H1 (cell line): ENCODE measurements around the gene MSH4. TPM values are rescaled to one million over a fixed set of nuclear protein-coding genes. Genes with fewer than 3 reads are reported as not detected.

Experiments used
- CTCF ChIA-PET: fragments of 300-600 bp; sonication (Branson Sonifier 250); formaldehyde crosslinking; loops from one replicate; lab custom pipeline; 2021; ENCODE audit not compliant: partially characterized antibody; lab: Charles Lee
- POLR2A ChIA-PET: fragments of 300-600 bp; sonication (Branson Sonifier 250); formaldehyde crosslinking; loops from one replicate; lab custom pipeline; 2021; ENCODE audit warnings: inconsistent platforms; ENCODE audit not compliant: partially characterized antibody; lab: Charles Lee
- DNase-seq, 2 experiments: peaks; one replicate each; pipeline versions ENCODE4 v3.0.0 to v3.0.0-alpha.2; 2010 to 2022; ENCODE audit warnings: low spot score in 2 of 2, low read depth in 1 of 2, mixed read lengths in 1 of 2
- FAIRE-seq: peaks from 2 replicates; lab custom pipeline; 2011; peaks lifted over from hg19 to GRCh38; lab: Jason Lieb, UNC
- H2AFZ ChIP-seq: 2 replicates; pipeline ENCODE4 v1.8.1; 2012; ENCODE audit warnings: low read length, inconsistent platforms
- H2AK5ac ChIP-seq: 2 replicates; pipeline ENCODE4 v1.6.1; 2013; ENCODE audit warnings: low read depth, low read length
- H2BK120ac ChIP-seq: replicated peaks from 2 replicates; pipeline ENCODE3; 2013; ENCODE audit warnings: low read depth, low read length, inconsistent platforms
- H2BK12ac ChIP-seq: 2 replicates; pipeline ENCODE4 v1.6.1; 2013; ENCODE audit warnings: low read depth, low read length
- H2BK15ac ChIP-seq: 2 replicates; pipeline ENCODE4 v1.6.1; 2013; ENCODE audit warnings: low read length
- H2BK20ac ChIP-seq: 2 replicates; pipeline ENCODE4 v1.6.1; 2013; ENCODE audit warnings: low read length
- H2BK5ac ChIP-seq: 2 replicates; pipeline ENCODE4 v1.6.1; 2013; ENCODE audit warnings: low read depth, low read length
- H3K14ac ChIP-seq: 2 replicates; pipeline ENCODE4 v1.6.1; 2013; ENCODE audit warnings: inconsistent platforms; ENCODE audit not compliant: insufficient read length
- H3K18ac ChIP-seq: 2 replicates; pipeline ENCODE4 v1.6.1; 2013; ENCODE audit warnings: low read length; ENCODE audit errors: extremely low read depth
- H3K23ac ChIP-seq: 2 replicates; pipeline ENCODE4 v1.6.1; 2013; ENCODE audit warnings: inconsistent platforms; ENCODE audit not compliant: insufficient read length
- H3K23me2 ChIP-seq: 2 replicates; pipeline ENCODE4 v1.6.1; 2013; ENCODE audit warnings: low read depth, low read length
- H3K27ac ChIP-seq: 2 replicates; pipeline ENCODE4 v1.6.1; 2011; ENCODE audit warnings: low read depth, low read length, inconsistent platforms
- H3K27me3 ChIP-seq, 4 experiments: replicated peaks in 1 of 4; 1 replicate in 1 of 4; 2 replicates in 3 of 4; pipeline versions ENCODE4 v1.6.1 to v1.8.1; 2011 to 2013; ENCODE audit warnings: low read length in 3 of 4, mild to moderate bottlenecking in 3 of 4, inconsistent platforms in 2 of 4, mixed read lengths in 2 of 4, moderate library complexity in 1 of 4; ENCODE audit not compliant: control insufficient read depth in 3 of 4, insufficient read depth in 3 of 4; ENCODE audit errors: extremely low read depth in 1 of 4
- H3K36me3 ChIP-seq, 4 experiments: 2 replicates each; pipeline versions ENCODE4 v1.6.1 to v1.8.1; 2011 to 2013; ENCODE audit warnings: mild to moderate bottlenecking in 4 of 4, low read length in 3 of 4, moderate library complexity in 2 of 4, control low read depth in 1 of 4, inconsistent platforms in 1 of 4; ENCODE audit not compliant: insufficient read depth in 4 of 4, control insufficient read depth in 2 of 4
- H3K4ac ChIP-seq: replicated peaks from 2 replicates; pipeline ENCODE3; 2013; ENCODE audit warnings: low read length, low read depth, mixed read lengths, inconsistent platforms; ENCODE audit not compliant: insufficient read length
- H3K4me1 ChIP-seq, 4 experiments: replicated peaks in 1 of 4; 1 replicate in 1 of 4; 2 replicates in 3 of 4; pipeline versions ENCODE4 v1.6.1 to v1.8.1; 2011 to 2013; ENCODE audit warnings: low read length in 3 of 4, inconsistent platforms in 2 of 4, mixed read lengths in 1 of 4; ENCODE audit not compliant: insufficient read depth in 4 of 4, control insufficient read depth in 3 of 4
- H3K4me2 ChIP-seq, 2 experiments: 2 replicates each; pipeline versions ENCODE4 v1.6.1 to v1.8.1; 2011 to 2013; ENCODE audit warnings: low read depth in 2 of 2, low read length in 2 of 2, control low read depth in 1 of 2, inconsistent platforms in 1 of 2, mild to moderate bottlenecking in 1 of 2; ENCODE audit not compliant: insufficient read depth in 1 of 2
- H3K4me3 ChIP-seq, 4 experiments: fragments of 200-600, 300-600 bp in 1 of 4; sonication (generic), shearing (Covaris generic), sonication (Bioruptor Twin) in 1 of 4; 2 replicates each; pipeline versions ENCODE4 v1.5.1 to v1.8.1; 2011 to 2016; ENCODE audit warnings: low read length in 4 of 4, low read depth in 3 of 4, control low read depth in 2 of 4, inconsistent platforms in 2 of 4, mild to moderate bottlenecking in 2 of 4, mixed read lengths in 1 of 4, moderate library complexity in 1 of 4; ENCODE audit not compliant: insufficient read depth in 2 of 4; ENCODE audit errors: extremely low read depth in 1 of 4
- H3K56ac ChIP-seq: replicated peaks from 2 replicates; pipeline ENCODE3; 2013; ENCODE audit warnings: low read depth, mild to moderate bottlenecking, mixed read lengths, low read length, inconsistent platforms; ENCODE audit not compliant: insufficient read length
- H3K79me1 ChIP-seq: 2 replicates; pipeline ENCODE4 v1.6.1; 2013; ENCODE audit warnings: low read depth, low read length, control low read depth
- H3K79me2 ChIP-seq, 2 experiments: 2 replicates each; pipeline versions ENCODE4 v1.6.1 to v1.8.1; 2012 to 2013; ENCODE audit warnings: low read length in 2 of 2, mild to moderate bottlenecking in 2 of 2, inconsistent platforms in 1 of 2; ENCODE audit not compliant: insufficient read depth in 2 of 2, control insufficient read depth in 1 of 2
- H3K9ac ChIP-seq, 4 experiments: replicated peaks in 1 of 4; 1 replicate in 1 of 4; 2 replicates in 3 of 4; pipeline versions ENCODE4 v1.6.1 to v1.8.1; 2011 to 2013; ENCODE audit warnings: low read depth in 3 of 4, low read length in 3 of 4, control low read depth in 2 of 4, mild to moderate bottlenecking in 2 of 4, moderate library complexity in 2 of 4, inconsistent platforms in 1 of 4; ENCODE audit errors: extremely low read depth in 1 of 4
- H3K9me3 ChIP-seq, 2 experiments: 2 replicates each; pipeline versions ENCODE4 v1.6.1 to v1.8.1; 2012 to 2013; ENCODE audit warnings: mild to moderate bottlenecking in 2 of 2, moderate library complexity in 2 of 2, control low read depth in 1 of 2, inconsistent platforms in 1 of 2, low read depth in 1 of 2, low read length in 1 of 2, mixed read lengths in 1 of 2; ENCODE audit not compliant: insufficient read depth in 2 of 2
- H4K20me1 ChIP-seq, 2 experiments: replicated peaks in 1 of 2; 2 replicates each; pipeline versions ENCODE3 to v1.8.1; 2011 to 2013; ENCODE audit warnings: inconsistent platforms in 2 of 2, low read length in 2 of 2, mild to moderate bottlenecking in 1 of 2; ENCODE audit not compliant: insufficient read depth in 2 of 2, control insufficient read depth in 1 of 2
- H4K5ac ChIP-seq: 2 replicates; pipeline ENCODE4 v1.6.1; 2013; ENCODE audit warnings: low read length, low read depth, mixed read lengths, inconsistent platforms; ENCODE audit not compliant: insufficient read length
- H4K8ac ChIP-seq: 2 replicates; pipeline ENCODE4 v1.8.0; 2013; ENCODE audit warnings: mild to moderate bottlenecking, moderate library complexity, low read length, inconsistent platforms; ENCODE audit not compliant: insufficient read depth; ENCODE audit errors: extremely low read depth
- H4K91ac ChIP-seq: replicated peaks from 2 replicates; pipeline ENCODE3; 2013; ENCODE audit warnings: low read length, mixed read lengths, inconsistent platforms; ENCODE audit not compliant: insufficient read length
- SAP30 ChIP-seq: fragments of 300-600 bp; sonication (generic); IDR thresholded peaks from 2 replicates; pipeline ENCODE4 v1.7.1; 2012; ENCODE audit warnings: low read length, moderate library complexity, mild to moderate bottlenecking, inconsistent platforms; ENCODE audit not compliant: insufficient read depth, insufficient replicate concordance
- WGBS, 2 experiments: shearing (Covaris generic) in 1 of 2; methylation state at CpG; one replicate each; pipeline versions ENCODE4 v1.1.6 to v1.1.7; 2013 to 2015; ENCODE audit warnings: low lambda C conversion rate in 2 of 2, mixed read lengths in 2 of 2, inconsistent platforms in 1 of 2, low coverage in 1 of 2, missing lambda C conversion rate in 1 of 2; ENCODE audit not compliant: insufficient replicate concordance in 2 of 2, insufficient coverage in 1 of 2, insufficient read length in 1 of 2; ENCODE audit errors: extremely low coverage in 1 of 2, missing lambda C conversion rate in 1 of 2; 5-methylcytosine and 5-hydroxymethylcytosine counted together
- polyA plus RNA-seq, 7 experiments: library from polyadenylated mRNA; depleted of rRNA in 3 of 7; stranded (reverse) in 5 of 7; unstranded in 2 of 7; fragments of >200 nt in 5 of 7; fragments of 200-250 nt in 2 of 7; gene quantifications; 1 replicate in 5 of 7; 2 replicates in 1 of 7; 4 replicates in 1 of 7; pipeline versions ENCODE4 v1.2.1 to v1.2.3, GENCODE V29; 2011 to 2013; ENCODE audit warnings: missing spikeins in 2 of 7, mixed read lengths in 2 of 7
- total RNA-seq: library from RNA; stranded (reverse); fragmentation: NEBNext Ultra II Directional; extraction: Animal tissue kit (Norgen Biotek cat#: 25700); gene quantifications from 2 replicates; pipeline ENCODE4 v1.2.1, GENCODE V29; 2021

The MSH4 gene
- total and polyA plus RNA-seq, 2 of the 8 experiments (the other 6 are each of a cell fraction or from before 2014, with no cell fraction given), result 0.03 to 0.22 TPM

- Histone ChIP-seq H3K4me2 (no peak overlapping the region), H3K4ac (no peak overlapping the region), H3K27me3 (no peaks in the 10 kb centered on the region), H3K23me2 (no peaks in the 10 kb centered on the region), H2BK15ac (no peak overlapping the region), H3K9me3 (0 out of 4 replicates have a peak, but pooled peaks cover 0 to 2% of the 10 kb centered on the region in 2 experiments), H2BK12ac (no peak overlapping the region), H3K14ac (no peak overlapping the region), H2BK120ac (no peak overlapping the region), H3K27ac (no peak overlapping the region), H3K9ac (no peak overlapping the region), H3K18ac (no peak overlapping the region), H4K8ac (no peak overlapping the region), H3K56ac (no peak overlapping the region), H2BK20ac (no peak overlapping the region), H3K4me3 (no peak overlapping the region), H3K79me1 (no peaks in the 10 kb centered on the region), H3K79me2 (no peaks in the 10 kb centered on the region), H2AK5ac (no peak overlapping the region), H3K23ac (no peak overlapping the region), H3K4me1 (no peaks in the 10 kb centered on the region), H4K91ac (no peak overlapping the region), H2BK5ac (no peak overlapping the region), H4K5ac (no peak overlapping the region), H3K36me3 (no peaks in the 10 kb centered on the region; a peak in 1 of 8 replicates), H2AFZ (no peak overlapping the region), H4K20me1 (no peaks in the 10 kb centered on the region)
- FAIRE-seq, result no peak
- DNase-seq, result no peak
- no peak for TF ChIP-seq SAP30
- 81% methylated on average over 1 of the region's 1 CpG; no CpG with 5 or more reads in 1 of the 2 experiments for WGBS, 2 experiments
- CTCF ChIA-PET, result interaction anchor here (0.6 to 0.7 kb wide), 2 partner anchors 312 to 1619 kb away, joined by 3 to 5 read pairs; no protein-coding TSS in a partner anchor
- POLR2A ChIA-PET, result no interaction called here
These were observed 30.9 kb upstream of the MSH4 start for GRCh38 chr1:75765697-75766355.
